ENCODE results near the gene PRDM8. TPM values are rescaled to one million over a fixed set of nuclear protein-coding genes. Genes with fewer than 3 reads are reported as not detected.

Gene PRDM8
- total RNA-seq, 2 donors from 2014 or later: 26.6 to 58.0 TPM

DNA sequence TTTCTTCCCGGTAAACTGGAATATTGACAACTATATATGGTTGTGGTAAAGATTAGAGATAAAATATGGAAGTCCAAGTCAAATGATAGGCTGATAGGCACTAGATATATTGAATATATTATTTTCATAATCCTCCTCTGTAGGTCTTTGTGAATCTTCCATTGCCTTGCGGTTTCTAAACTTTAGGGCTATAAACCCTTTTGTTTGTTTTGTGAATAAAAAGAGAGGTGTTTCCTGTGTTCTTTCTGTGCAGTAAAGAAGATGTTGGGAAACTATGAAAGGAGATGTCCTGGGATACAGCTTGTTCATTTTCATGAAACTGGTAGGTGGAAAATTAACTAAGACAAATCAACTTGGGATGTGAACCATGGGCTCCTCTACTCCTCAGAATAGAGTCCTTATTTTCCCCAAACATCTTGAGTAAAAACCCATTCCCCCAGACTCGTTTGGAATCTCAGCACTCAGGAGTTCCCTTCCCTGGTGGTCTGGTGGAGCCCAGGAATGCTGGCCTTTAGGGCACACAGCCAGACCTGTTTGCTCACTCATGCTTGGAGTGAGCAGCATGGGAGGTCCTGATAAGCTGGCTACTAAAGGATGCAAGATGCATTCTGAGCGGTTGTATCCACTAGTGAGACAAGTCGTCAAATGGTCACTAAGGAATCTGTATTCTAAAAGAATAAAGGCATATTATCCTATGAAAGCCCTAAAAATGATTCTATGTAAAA is 22.2 kb downstream of the PRDM8 start:
- Histone ChIP-seq H3K4me1 (replicated peaks) (no peaks in the 10 kb centered on the region), H3K9me3 (no peaks in the 10 kb centered on the region), H3K27ac (no peak overlapping the region), H3K27me3 (replicated peaks; ENCODE audit: insufficient read depth) (no peaks in the 10 kb centered on the region), H3K4me3 (no peak overlapping the region), H3K36me3 (no peaks in the 10 kb centered on the region)
- no peak for DNase-seq (ENCODE audit: low spot score)
- WGBS: 52% methylated on average over 5 of the region's 5 CpGs
- TF ChIP-seq, protein P1, sequence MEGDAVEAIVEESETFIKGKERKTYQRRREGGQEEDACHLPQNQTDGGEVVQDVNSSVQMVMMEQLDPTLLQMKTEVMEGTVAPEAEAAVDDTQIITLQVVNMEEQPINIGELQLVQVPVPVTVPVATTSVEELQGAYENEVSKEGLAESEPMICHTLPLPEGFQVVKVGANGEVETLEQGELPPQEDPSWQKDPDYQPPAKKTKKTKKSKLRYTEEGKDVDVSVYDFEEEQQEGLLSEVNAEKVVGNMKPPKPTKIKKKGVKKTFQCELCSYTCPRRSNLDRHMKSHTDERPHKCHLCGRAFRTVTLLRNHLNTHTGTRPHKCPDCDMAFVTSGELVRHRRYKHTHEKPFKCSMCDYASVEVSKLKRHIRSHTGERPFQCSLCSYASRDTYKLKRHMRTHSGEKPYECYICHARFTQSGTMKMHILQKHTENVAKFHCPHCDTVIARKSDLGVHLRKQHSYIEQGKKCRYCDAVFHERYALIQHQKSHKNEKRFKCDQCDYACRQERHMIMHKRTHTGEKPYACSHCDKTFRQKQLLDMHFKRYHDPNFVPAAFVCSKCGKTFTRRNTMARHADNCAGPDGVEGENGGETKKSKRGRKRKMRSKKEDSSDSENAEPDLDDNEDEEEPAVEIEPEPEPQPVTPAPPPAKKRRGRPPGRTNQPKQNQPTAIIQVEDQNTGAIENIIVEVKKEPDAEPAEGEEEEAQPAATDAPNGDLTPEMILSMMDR (IDR thresholded peaks at IDR 0.05): no peak
- no peak for TF ChIP-seq POLR2AphosphoS5 (IDR thresholded peaks at IDR 0.05)
- no peak for TF ChIP-seq POLR2A (IDR thresholded peaks at IDR 0.05)
- intact Hi-C loops (cut with DNase I): no loop called here

DNA sequence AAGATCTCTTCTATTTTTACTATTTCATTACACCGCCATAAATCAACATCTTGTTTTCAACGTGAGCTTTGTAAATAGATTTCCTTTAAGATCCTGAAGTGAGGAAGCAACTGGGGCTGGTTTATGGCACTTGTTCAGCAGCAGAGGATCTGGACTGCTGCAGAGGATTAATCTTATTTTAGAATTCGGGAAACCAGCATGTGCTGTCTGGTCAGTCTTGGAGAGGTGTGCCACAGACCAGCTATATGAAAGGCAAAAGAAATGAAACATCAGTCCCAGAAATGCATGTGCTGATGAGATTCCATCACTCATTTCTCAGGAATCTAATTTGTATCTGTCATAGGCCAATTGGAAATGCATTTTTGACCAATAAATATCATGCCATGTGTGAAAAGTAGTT is 23.4 kb downstream of the PRDM8 start:
- Histone ChIP-seq H3K9me3 (no peaks in the 10 kb centered on the region), H3K27me3 (replicated peaks; ENCODE audit: insufficient read depth) (no peaks in the 10 kb centered on the region), H3K4me3 (no peak overlapping the region), H3K27ac (no peak overlapping the region), H3K4me1 (replicated peaks) (no peaks in the 10 kb centered on the region), H3K36me3 (no peaks in the 10 kb centered on the region)
- DNase-seq (ENCODE audit: low spot score): no peak
- intact Hi-C loops (cut with DNase I): no loop called here
- WGBS: 24% methylated on average over 3 of the region's 3 CpGs
- TF ChIP-seq POLR2A (IDR thresholded peaks at IDR 0.05) (no peak), POLR2AphosphoS5 (IDR thresholded peaks at IDR 0.05) (no peak)
- TF ChIP-seq, protein P1 (IDR thresholded peaks at IDR 0.05): no peak

DNA sequence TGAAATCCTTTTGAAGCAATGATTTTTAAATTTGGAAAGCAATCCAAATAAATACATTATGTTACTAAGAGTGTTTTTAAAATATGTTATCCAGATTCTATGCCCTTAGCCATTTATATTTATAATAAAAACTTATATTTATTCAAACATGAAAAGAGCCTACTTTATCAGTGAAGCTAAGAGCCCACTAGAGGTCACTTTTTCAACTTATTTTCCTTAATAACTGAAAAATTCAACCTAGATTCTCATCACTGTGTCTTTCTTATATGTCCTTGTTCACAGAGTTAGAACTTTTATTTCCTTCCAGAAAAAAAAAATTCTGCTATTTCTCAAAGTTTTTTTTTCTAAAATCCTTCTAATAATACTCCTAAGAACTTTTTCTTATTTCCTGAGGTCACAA is 23.9 kb downstream of the PRDM8 start:
- Histone ChIP-seq H3K27me3 (replicated peaks; ENCODE audit: insufficient read depth) (no peaks in the 10 kb centered on the region), H3K36me3 (no peaks in the 10 kb centered on the region), H3K9me3 (no peaks in the 10 kb centered on the region), H3K4me3 (no peak overlapping the region), H3K27ac (no peak overlapping the region), H3K4me1 (replicated peaks) (no peaks in the 10 kb centered on the region)
- TF ChIP-seq, protein P1 (IDR thresholded peaks at IDR 0.05): no peak
- TF ChIP-seq POLR2A (IDR thresholded peaks at IDR 0.05) (no peak), POLR2AphosphoS5 (IDR thresholded peaks at IDR 0.05) (no peak)
- no peak for DNase-seq (ENCODE audit: low spot score)
- intact Hi-C loops (cut with DNase I): no loop called here

DNA sequence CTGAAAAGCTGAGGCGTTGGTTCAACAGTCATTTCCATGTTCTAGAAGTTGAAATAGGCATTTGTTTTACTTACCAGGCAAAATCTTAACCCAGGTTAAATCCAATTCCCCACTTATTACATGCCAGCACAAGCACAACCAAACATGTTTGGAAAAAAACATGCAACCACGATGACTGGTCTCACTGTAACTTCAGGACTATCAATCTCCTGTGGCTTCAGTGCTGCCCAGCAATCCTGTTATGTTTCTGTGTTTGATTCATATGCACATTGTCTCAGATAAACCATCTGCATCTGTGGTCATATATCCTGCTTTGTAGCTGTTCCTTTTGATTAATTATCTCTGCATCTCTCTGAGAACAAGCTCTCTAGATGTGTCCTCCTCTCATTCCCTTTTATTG is 28.3 kb downstream of the PRDM8 start:
- TF ChIP-seq, protein P1 (IDR thresholded peaks at IDR 0.05): no peak
- TF ChIP-seq POLR2A (IDR thresholded peaks at IDR 0.05) (no peak), POLR2AphosphoS5 (IDR thresholded peaks at IDR 0.05) (no peak)
- Histone ChIP-seq H3K27ac (no peak overlapping the region), H3K9me3 (no peaks in the 10 kb centered on the region), H3K4me3 (no peak overlapping the region), H3K27me3 (replicated peaks; ENCODE audit: insufficient read depth) (no peaks in the 10 kb centered on the region), H3K4me1 (replicated peaks) (no peaks in the 10 kb centered on the region), H3K36me3 (no peaks in the 10 kb centered on the region)
- 68% methylated on average over 2 of the region's 2 CpGs for WGBS
- DNase-seq (ENCODE audit: low spot score): no peak
- intact Hi-C loops (cut with DNase I): no loop called here

DNA sequence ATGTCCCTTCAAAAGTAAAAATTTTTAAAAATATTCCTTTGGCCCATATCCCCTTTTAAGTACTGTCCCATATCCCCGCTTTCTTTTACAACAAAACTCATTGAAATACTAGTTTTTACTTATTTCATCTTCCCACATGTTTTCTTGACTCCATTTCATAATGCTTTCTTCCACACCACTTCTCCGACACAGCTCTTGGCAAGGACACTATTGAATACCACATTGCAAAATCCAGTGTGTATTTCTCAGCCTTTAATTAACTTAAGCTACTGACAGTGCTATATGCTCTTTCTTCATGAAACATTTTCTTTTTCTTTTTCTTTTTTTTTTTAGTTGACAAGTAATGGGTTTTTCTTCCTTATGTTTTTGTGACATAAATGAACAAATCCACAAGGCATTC is 28.8 kb downstream of the PRDM8 start:
- no peaks in the 10 kb centered on the region for H3K27me3 ChIP-seq (replicated peaks; ENCODE audit: insufficient read depth)
- H3K4me3 ChIP-seq: no peak overlapping the region
- DNase-seq (ENCODE audit: low spot score): no peak
- no peaks in the 10 kb centered on the region for H3K36me3 ChIP-seq
- TF ChIP-seq, protein P1 (IDR thresholded peaks at IDR 0.05): no peak
- TF ChIP-seq POLR2A (IDR thresholded peaks at IDR 0.05) (no peak), POLR2AphosphoS5 (IDR thresholded peaks at IDR 0.05) (no peak)
- intact Hi-C loops (cut with DNase I): no loop called here
- H3K27ac ChIP-seq: no peak overlapping the region
- no peaks in the 10 kb centered on the region for H3K9me3 ChIP-seq
- H3K4me1 ChIP-seq (replicated peaks): no peaks in the 10 kb centered on the region
- WGBS: 47% methylated on average over 2 of the region's 2 CpGs

Data from prostate gland (tissue), 2 donors.